Suppressor macrophage (primary cell): Measurements from ENCODE around the gene GRIK5.
A peak's percentile ranks its signal among the peaks of the same experiment; 100 is the strongest.

Experiments
- DNase-seq, 4 experiments: peaks; one replicate each; pipeline ENCODE4 v3.0.0-alpha.2; 2020 to 2022

The GRIK5 gene

DNA sequence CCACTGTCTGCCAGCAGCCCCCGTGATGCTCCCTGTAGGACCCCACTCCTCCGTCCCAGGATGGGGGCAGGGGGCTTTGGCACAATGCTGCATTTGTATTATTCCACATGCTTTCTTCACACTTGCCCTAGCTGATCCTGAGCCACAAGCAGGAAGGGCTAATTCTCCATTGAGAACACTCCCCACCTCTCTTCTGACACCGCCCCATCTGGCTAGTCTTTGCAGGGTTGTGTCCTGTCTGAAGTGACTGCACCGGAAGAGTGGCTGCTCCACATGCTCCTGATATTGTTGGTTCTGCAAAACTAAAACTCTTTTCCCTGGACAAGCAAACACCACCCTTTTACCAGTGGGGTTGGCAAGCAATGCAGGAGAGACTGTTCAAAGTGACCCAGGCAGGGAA lies 23.9 kb upstream of the GRIK5 start:
- DNase-seq = no peak

DNA sequence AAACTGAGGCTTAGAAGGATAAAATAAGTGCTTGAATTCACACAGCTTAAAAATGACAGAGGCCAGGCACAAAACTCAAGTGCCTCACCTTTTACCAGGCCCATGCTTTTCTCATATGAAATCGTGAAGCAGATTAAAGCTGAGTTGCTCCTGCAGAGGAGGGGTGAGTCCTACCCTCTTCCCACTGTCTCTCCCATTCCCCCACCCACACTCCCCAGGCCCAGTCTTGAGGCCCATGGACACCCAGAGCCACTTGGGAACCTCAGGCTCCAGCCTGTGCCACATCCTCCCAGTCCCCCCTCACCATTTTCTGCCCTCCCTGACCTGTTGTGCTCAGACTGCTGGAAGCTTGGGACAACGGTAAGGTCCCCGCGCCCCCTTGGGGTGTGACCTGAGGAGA lies 23.5 kb upstream of the GRIK5 start:
- DNase-seq = no peak

DNA sequence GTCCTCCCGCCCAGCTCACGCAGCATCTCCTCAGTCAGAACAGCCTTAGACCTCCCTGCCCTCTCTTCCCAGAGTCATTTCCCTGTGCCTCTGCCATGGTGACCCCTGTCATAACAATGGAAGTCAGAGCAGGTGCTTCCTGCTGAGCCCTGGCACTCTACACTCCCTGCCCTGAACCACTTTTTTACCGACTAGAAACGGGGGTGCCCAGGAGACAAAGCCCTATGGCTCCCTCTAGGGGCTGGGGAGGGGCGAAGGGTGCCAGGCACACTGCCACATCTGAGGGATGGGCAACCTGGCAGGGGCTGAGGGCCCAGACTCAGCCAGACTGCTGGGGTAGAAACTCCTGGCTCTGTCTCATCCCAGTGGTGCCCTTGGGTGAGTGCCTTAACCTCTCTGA lies 22.3 kb upstream of the GRIK5 start:
- DNase-seq = peak; percentile 37 to 66 (median 44)

DNA sequence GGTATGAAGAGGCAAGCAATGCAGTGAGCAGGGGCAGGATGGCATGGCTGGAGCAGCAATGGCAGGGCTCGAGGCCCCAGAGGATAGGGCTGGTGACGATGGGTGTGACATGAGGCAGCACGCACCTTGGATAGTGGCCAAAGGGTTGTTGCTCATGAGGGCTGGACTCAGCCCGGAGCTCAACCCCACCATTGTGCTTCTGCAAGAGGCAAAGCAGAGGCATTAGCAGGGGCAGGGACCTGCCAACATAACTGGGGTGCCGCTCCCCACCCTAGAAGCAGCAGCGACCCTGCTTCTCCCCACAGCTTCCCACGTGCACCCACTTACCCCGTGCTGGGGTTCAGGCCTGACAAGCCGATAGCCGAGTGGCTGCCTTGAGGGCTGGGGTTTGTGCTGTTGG lies 21.7 kb upstream of the GRIK5 start:
- no peak for DNase-seq

DNA sequence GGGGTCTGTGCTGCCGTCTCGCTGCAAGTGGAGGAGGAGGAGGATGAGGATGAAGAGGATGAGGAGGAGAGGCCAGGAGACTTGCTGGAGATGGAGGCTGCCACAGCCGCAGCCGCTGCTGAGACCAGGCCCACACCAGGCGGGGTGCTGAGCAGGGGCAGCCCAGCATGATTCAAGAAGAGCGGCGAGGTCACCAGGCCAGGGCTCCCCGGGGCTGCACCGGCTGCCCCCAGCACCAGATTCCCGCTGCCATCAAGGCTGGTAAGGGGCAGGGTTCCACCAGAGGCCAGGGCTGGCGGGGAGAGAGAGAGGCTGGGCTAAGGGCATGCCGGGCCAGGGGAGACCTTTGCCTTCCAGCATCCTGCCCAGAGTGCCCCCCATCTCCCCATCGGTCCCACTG lies 21.3 kb upstream of the GRIK5 start:
- no peak for DNase-seq

DNA sequence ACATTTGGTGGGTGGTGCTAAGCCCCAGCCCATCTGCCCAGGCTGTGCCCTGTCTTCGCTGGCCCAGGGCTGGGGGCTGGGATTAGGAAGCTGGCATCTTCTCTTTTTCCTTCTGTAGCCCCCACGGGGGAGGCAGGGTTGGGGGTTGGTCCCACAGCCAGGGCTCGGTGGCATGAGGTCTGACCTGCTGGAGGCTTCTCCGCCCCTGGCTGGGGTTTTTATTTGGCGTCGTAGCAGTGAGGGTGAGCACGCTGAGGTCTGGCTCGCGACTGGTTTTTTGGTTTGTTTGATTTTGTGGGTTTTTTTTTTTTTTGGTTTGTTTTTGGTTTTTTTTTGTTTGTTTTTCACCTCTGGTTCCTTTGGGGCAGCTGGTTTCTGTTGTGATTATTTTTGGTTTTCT lies 20.7 kb upstream of the GRIK5 start:
- DNase-seq = no peak

DNA sequence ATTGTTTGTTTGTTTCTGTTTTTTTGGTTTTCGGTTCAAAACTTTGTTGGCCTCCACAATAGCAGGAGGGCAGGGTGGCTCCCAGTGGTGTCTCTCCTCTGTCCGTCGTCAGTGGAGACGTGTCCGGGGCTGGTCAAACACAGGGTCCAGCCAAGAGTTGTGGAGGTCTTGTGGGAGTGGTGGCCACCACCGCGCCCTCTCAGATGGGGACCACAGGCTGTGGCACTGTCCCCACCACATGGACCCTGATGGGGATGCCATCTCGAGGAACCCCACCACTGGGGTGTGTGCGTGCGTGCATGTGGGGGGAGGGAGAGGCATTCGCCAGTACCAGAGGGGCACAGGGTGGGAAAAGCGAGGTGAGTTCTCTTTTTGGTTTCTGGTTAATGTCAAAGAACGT lies 19.8 kb upstream of the GRIK5 start:
- no peak for DNase-seq

DNA sequence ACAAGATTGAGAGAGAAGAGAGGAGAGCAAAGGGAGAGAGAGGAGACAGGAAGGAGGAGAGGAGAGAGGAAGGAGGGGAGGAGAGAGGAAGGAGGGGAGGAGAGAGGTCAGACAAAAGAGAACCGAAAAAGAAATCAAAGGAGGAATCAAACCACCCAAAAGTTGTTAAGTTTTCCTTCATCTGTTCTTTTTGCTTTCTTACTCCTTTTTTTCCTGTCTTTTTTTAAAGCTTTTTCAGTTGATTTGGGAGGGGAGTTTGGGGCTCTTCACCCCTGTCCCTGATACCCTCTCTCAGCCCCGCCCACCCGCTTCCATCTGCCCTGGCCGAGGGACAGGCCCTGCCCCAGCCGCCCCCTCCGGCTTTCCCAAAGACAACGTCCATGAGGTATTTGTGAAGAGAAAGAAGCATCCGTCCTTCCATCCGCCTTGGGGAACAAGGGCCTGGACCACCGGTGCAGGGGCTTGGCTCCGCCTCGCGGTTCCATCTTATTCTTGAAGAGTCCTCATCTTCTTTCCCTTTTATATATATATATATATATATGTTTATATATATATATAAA lies 19.3 kb upstream of the GRIK5 start:
- DNase-seq = no peak

DNA sequence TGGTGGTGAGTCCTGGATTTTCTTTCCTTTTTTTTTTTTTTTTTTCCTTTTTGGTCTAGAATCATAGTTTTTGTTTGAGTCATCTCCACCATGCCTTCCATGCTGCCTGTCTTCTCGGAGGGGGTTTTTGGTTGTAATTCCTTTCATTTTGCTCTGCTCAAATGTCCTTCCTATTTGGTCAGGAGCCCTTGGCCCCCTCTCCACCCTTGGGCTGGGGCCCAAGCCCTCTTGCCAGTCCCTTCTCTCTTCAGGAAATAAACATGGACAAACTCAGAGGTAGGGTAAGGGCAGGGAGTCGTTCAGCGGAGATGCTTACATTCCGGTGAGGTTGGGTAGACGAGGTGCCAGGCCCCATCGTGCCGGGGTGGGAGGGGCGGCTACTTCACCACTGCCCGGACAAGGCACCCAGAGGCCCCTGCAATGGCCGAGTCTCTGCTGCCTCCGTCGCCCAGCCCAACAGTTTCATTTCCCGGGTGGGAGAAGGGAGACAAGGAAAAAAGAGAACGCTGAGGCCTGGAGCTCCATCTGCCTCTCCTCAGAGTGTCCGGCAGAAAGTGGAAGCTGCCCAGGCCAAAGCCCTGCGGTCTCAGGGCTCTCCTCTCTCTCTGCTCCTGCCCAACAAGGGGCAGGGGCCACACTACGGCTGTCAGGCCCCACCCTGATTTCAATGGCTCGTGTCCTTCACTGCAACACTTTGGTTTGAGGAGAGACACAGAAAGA lies 18.6 kb upstream of the GRIK5 start:
- DNase-seq = peak in 2 of 4 experiments; percentile 25 to 39

DNA sequence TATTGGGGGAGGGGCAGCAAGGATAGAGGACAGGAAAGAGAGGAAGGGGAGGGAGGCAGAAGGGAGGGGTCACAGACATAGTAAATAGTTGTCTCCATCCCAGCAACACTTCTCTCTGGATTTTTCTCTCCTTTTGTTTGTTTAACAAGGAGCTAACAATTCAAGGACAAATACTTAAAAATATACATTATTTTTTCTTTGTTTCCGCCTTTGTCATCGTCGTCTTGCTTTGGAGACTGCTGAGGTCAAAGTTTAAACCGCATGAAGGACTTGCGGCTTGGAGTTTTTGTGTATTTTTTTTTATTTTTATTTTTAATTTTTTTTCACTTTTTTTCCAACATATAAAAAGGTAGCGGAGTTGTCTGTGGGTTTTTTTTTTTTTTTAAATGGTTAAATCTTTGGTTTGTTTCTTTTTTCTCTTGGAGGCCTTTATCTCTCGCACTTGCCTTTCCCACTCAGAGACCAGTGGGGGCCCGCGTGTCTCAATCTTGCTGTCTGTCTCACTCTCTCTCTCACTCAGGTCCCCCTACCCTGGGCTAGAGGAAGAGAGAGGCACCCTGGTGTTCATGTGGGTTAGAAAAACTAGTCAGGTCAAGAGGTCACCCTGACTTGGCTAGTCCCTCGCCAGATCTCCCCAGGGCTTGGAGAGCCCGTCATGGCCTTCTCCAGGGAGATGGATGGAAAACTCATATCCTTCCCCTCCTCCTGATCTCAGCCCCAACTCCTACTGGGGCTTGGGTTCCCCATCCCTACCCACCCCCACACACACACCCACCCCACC lies 17.0 kb upstream of the GRIK5 start:
- no peak for DNase-seq

DNA sequence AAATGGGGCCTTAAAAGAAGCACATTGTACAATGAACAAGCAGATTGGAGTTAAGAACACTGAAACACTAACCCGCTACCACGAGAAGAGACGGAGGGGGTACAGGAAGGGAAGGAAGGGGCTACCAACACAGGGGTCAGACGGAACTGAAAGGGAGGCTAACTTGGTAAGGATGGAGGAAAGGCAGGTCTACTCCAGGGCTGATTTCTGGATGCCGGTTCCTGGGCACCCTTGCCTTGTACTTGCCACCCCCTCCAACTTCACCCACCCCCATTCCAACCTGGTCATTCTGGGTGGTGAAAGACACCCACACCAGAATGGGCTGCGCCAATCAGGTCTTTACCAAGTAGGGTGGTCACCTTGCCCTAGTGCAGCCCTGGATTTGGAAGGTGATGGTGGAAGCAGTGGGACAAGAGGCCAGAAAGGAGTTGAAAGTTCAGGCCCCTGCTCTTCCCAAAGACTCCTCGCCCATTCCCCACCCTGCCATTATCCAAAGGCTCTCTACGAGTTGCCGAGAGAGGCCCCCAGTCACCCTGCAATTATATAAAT lies 16.3 kb upstream of the GRIK5 start:
- no peak for DNase-seq

DNA sequence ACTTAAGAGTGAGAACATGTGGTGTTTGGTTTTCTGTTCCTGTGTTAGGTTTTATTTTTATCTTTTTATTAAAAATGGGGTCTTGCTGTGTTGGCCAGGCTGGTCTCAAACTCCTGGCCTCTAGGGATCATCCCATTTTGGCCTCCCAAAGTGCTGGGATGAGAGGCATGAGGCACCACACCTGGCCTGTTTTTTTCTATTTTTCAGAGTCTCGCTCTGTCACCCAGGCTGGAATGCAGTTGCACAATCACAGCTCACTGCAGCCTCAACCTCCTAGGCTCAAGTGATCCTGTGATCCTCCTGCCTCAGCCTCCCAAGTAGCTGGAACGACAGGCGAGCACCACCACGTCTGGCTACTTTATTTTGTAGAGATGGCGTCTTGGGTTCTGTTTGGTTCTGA lies 13.5 kb upstream of the GRIK5 start:
- DNase-seq = no peak

DNA sequence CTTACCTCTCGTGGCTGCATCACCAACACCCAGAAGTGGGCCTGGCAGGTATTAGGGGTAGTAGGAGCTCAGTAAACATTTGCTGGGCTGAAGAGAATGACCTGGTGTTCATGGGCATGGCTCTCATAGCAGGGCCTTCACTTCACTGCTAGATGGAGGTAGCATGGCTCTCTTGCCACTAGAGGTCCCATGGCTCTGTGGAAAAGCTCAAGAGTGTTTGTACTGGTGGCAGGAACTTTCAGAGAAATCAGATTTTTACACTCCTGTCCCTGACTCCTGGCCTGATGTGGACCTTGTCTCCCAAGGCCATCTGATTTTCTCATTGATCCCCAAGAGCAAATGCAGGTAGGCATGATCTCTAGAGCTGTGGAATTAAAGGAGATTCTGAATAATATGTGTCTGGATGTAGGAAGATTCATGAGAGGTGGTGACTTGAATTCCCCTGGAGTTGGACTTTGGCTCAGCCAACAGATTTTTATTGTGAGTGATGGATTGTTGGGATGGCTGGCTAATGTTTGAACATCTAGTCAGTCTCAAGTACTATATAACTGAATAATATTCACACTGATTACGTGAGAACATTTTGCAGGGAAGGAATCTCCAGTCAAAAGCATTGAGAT lies 11.7 kb upstream of the GRIK5 start:
- peak; percentile 13 to 48 (median 34) for DNase-seq

DNA sequence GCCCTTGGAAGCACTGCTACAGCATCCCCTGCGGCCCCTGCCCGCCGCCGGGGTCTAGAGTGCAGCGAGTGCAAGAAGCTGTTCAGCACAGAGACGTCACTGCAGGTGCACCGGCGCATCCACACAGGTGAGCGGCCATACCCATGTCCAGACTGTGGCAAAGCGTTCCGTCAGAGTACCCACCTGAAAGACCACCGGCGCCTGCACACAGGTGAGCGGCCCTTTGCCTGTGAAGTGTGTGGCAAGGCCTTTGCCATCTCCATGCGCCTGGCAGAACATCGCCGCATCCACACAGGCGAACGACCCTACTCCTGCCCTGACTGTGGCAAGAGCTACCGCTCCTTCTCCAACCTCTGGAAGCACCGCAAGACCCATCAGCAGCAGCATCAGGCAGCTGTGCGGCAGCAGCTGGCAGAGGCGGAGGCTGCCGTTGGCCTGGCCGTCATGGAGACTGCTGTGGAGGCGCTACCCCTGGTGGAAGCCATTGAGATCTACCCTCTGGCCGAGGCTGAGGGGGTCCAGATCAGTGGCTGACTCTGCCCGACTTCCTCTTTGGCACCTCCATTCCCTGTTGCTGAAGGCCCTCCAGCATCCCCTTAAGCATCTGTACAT lies 10.9 kb upstream of the GRIK5 start:
- no peak for DNase-seq

DNA sequence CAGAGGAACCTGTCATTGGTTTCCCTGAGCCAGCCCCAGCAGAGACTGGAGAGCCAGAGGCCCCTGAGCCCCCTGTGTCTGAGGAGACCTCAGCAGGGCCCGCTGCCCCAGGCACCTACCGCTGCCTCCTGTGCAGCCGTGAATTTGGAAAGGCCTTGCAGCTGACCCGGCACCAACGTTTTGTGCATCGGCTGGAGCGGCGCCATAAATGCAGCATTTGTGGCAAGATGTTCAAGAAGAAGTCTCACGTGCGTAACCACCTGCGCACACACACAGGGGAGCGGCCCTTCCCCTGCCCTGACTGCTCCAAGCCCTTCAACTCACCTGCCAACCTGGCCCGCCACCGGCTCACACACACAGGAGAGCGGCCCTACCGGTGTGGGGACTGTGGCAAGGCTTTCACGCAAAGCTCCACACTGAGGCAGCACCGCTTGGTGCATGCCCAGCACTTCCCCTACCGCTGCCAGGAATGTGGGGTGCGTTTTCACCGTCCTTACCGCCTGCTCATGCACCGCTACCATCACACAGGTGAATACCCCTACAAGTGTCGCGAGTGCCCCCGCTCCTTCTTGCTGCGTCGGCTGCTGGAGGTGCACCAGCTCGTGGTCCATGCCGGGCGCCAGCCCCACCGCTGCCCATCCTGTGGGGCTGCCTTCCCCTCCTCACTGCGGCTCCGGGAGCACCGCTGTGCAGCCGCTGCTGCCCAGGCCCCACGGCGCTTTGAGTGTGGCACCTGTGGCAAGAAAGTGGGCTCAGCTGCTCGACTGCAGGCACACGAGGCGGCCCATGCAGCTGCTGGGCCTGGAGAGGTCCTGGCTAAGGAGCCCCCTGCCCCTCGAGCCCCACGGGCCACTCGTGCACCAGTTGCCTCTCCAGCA lies 10.1 kb upstream of the GRIK5 start:
- DNase-seq = no peak

DNA sequence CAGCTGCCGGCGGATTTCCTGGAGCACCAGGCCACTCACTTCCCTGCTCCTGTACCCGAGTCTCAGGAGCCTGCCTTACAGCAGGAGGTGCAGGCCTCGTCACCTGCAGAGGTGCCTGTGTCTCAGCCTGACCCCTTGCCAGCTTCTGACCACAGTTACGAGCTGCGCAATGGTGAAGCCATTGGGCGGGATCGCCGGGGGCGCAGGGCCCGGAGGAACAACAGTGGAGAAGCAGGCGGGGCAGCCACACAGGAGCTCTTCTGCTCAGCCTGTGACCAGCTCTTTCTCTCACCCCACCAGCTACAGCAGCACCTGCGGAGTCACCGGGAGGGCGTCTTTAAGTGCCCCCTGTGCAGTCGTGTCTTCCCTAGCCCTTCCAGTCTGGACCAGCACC lies 9.3 kb upstream of the GRIK5 start:
- no peak for DNase-seq

DNA sequence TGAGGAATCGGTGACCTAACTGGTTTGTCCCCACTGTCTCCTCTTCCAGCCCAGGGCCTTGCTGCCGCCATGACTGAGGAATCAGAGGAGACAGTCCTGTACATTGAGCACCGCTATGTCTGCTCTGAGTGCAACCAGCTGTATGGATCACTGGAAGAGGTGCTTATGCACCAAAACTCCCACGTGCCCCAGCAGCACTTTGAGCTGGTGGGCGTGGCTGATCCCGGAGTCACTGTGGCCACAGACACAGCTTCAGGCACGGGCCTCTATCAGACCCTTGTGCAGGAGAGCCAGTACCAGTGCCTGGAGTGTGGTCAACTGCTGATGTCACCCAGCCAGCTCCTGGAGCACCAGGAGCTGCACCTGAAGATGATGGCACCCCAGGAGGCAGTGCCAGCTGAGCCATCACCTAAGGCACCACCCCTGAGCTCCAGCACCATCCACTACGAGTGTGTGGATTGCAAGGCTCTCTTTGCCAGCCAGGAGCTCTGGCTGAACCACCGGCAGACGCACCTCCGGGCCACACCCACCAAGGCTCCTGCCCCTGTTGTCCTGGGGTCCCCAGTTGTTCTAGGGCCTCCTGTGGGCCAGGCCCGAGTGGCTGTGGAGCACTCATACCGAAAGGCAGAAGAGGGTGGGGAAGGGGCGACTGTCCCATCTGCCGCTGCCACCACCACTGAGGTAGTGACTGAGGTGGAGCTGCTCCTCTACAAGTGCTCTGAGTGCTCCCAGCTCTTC lies 8.7 kb upstream of the GRIK5 start:
- DNase-seq = no peak

DNA sequence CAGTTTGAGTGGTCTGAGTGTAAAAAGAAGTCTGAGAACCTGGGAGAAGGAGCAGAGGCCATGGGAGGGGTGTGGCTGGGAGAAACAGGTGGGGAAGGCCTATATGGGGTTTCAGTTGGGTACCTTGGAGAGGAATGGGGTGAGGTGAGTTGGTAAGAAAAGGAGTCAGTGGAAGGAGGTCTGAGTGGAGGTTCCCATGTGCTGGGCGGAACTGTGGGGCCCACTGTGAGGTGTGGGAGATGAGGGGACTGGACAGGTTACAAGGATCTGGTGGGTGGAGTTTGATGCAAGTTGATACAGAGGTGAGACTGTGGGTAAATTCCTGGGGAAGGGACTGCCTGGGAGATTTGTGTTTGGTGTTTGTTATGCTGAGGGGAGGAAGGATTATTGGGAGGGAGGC lies 8.1 kb upstream of the GRIK5 start:
- DNase-seq = no peak

DNA sequence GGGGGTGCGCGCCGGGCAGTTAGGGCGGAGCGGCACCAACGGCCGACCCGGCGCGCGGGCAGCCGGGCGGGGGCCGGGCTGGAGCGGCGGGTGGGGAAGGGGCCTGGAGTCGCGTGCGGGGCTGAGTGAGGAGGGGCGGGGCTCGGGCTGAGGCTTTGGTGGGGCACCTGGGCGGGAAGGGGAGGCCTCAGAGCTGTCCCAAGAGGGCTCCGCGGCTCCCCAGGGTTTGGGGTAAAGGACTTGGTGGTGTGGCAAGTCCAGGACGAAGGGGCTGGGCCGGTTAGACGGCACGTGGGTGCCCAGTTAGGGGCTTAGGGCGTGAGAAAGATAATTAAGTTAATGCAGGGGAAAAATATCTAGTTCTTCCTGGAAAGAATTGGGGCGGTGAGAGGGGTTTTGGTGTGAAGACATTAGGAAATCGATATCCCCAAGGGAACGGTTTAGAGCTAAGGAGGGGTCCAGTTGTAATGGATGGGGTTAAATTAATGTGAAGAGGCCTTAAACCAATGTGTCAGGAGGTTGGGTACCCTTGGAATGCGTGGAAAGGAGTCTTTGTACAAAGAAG lies 6.5 kb upstream of the GRIK5 start:
- no peak for DNase-seq

DNA sequence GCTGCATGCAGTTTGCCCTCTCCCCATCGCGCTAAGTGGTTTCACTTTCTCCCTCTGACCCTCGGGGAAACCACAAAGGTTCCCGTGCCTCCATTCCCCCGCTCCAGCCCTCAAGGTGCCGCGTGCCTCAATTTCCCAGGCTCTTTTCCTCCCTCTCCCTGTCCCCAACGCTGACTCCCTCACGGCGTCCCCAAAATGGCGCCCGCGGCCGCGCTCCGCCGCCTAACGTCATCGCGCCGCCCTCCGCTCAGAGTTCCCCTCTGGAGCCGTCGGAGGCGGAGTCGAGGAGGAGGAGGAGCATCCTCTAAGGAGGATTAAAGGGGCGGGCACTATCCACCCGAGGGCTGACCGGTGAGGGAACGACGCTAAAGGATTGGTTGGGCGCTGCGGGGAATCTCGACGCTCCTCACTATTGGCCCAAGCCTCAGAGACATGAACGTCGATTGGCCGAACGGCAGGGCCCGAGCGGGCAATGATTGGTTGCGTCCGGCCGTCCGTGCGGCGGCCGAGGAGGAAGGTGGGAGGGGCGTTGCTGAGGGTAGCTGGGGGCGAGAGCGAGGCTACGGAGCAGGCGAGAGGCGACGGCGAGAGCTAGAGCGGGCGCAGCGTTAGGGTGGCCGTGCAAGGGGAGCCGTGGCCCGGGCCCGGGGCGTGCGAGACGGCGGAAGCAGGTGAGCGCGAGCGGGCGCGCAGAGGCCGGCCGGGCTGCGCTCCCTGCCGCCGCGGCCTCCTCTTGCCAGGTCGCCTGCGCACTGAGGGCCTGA lies 5.8 kb upstream of the GRIK5 start, which contains the start of gene ZNF574:
Gene ZNF574 (plus strand): TSS at position 551 of the 764 bp plus-strand sequence. CDS start 2,441 bp downstream, outside the sequence.
- peak; percentile 99 to 100 (median 100) for DNase-seq
